Measurements from ENCODE around the gene TNF.
A peak's percentile ranks its signal among the peaks of the same experiment; 100 is the strongest.

Gene TNF

DNA sequence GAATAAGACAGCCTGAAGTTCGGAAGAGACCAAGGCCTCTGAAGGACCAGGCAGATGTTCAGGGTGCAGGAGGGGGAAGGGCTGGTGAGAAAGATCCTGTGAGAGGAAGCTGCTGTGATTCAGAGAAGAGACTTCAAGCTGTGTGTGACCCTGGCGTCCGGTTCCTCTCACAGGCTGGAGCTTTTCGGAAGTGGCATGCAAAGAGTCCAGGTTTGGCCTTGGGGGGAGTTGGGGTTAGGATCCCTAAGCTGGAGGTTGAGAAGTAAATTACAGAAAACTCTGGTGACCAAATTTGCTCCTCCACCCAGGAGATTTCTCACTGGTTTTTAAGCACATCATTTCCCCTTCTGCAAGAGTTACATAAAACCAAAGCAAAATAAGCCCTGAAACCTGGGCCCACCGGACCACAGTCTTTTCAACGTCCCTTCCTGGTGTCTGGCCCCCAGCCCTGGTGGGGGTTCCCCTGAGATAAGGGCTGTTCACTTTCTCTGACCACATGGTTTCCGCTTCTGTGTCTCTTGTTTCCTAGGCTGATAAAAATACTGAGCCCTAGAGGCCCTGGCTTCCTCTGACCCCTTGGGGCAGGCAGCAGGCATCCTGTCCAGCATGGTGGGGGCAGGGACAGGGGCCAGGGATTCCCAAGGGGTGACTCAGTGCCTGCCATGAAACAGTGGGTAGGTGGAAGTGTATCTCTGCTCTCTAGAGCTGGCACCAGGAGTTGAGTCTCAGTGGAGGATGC is 15.2 kb upstream of the TNF start:
- TF ChIP-seq, protein P1, sequence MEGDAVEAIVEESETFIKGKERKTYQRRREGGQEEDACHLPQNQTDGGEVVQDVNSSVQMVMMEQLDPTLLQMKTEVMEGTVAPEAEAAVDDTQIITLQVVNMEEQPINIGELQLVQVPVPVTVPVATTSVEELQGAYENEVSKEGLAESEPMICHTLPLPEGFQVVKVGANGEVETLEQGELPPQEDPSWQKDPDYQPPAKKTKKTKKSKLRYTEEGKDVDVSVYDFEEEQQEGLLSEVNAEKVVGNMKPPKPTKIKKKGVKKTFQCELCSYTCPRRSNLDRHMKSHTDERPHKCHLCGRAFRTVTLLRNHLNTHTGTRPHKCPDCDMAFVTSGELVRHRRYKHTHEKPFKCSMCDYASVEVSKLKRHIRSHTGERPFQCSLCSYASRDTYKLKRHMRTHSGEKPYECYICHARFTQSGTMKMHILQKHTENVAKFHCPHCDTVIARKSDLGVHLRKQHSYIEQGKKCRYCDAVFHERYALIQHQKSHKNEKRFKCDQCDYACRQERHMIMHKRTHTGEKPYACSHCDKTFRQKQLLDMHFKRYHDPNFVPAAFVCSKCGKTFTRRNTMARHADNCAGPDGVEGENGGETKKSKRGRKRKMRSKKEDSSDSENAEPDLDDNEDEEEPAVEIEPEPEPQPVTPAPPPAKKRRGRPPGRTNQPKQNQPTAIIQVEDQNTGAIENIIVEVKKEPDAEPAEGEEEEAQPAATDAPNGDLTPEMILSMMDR (conservative IDR thresholded peaks at IDR 0.05; ENCODE audit: low read depth, low read length) = no peak
- H3K4me3 ChIP-seq (ENCODE audit: low read depth, low read length) = no peak overlapping the region
- peak; percentile 76 for DNase-seq (ENCODE audit: low read depth)

DNA sequence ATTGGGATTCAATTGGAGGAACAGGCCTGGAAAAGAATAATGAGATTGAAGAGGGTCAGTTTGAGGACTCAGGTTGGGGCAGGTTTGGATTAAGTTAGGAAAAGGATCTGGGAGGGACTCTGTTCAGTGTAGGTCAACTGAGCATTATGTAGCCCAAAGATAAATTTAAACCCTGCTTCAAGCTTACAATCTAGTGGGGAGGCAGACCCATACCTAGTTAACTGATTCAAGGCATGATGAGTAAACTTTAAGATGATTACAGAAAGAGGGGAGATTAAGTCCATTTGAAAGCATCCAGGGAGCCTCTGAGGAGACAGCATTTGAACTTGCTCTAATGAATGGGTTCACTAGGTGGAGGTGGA is 14.7 kb upstream of the TNF start:
- H3K4me3 ChIP-seq (ENCODE audit: low read depth, low read length) = no peak overlapping the region
- TF ChIP-seq, protein P1 (conservative IDR thresholded peaks at IDR 0.05; ENCODE audit: low read depth, low read length) = no peak
- DNase-seq (ENCODE audit: low read depth) = no peak

DNA sequence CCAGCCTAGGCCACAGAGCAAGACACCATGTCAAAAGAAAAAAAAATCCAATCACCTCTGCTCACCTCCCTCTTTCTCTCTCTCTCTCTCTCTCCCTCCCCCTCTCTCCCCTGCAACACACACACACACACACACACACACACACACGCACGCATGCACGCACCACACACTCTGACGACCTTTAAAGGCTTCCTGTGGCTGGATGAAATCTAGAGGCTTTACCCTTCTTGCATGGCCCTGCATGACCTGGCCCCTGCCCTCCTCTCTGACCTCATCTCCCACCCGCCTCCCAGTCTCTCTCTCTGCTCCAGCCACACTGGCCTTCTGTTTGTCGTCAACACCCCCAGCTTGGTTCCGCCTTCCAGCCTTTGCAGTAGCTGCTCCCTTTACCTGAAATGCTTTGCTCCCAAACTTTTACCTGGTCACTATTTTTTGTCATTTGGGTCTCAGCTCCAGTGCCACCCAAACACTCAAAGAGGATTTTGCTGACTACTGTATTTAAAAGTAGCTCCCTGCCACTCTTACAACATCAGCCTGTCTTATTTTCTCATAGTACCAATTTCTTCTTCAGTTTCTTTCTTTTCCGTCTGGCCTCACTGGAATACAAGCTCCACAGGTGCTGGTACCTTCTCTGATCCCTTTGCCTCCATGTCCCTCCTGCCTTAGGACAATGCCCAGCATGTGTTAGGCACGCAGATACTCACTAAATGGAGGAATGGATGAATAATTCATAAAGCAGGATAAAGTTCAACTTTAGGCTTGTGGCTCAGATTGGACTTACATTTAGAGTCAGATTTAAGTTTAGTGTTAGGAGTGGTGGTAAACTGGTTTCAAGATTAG is 7.6 kb upstream of the TNF start:
- TF ChIP-seq, protein P1 (conservative IDR thresholded peaks at IDR 0.05; ENCODE audit: low read depth, low read length) = no peak
- H3K4me3 ChIP-seq (ENCODE audit: low read depth, low read length) = no peak overlapping the region
- DNase-seq (ENCODE audit: low read depth) = no peak

DNA sequence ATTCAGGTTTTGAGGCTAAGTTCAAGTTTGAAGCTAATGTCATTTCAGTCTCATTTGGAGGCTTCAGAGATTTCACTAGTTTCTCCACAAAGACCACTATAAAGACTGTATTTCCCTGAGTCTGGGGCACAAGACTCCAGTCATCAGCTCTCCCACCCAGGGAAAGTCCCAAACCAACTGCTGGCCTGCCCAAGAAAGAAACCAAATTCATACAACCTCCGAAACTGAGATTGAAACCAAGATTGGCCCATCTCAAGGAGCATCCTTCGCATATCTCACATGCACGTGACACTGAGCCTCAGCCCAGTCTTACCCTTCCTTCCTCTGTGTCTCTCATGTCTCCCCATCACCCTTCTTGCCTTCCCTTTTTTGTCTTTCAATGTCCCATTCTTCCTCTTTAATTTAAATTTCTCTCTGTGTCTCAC is 6.8 kb upstream of the TNF start:
- DNase-seq (ENCODE audit: low read depth) = no peak
- H3K4me3 ChIP-seq (ENCODE audit: low read depth, low read length) = no peak overlapping the region
- TF ChIP-seq, protein P1 (conservative IDR thresholded peaks at IDR 0.05; ENCODE audit: low read depth, low read length) = no peak

DNA sequence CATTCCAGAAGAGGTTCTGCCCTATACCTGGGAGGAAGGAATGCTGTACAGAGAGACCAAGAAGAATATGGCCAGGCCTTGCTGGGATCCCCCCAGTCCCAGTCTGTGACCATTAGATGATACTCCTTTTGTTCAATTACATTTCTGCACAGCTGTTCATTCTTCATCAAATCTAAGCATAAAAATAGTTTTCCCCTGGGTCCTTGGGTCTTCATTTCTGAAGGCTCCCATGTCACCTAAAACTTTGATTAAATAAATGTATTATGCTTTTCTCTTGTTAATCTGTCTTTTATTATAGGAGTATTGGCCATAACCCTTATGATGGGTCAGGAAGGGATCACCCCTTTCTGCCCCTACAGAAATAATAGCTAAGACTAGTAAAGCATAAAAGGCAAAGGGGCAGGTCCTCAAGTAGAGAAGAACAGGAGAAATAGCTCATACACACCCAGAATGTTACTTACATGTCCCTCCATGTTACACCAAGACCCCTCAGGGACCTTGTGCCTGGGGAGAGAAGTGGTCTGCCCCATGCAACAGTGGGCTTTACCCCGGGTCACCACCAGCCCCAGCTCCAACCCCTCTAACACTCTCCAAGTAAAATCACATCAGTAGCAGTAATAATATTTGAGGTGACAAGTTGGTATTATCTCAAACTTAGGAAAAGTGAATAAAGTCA is 5.4 kb upstream of the TNF start:
- H3K4me3 ChIP-seq (ENCODE audit: low read depth, low read length) = no peak overlapping the region
- no peak for DNase-seq (ENCODE audit: low read depth)
- TF ChIP-seq, protein P1 (conservative IDR thresholded peaks at IDR 0.05; ENCODE audit: low read depth, low read length) = no peak

DNA sequence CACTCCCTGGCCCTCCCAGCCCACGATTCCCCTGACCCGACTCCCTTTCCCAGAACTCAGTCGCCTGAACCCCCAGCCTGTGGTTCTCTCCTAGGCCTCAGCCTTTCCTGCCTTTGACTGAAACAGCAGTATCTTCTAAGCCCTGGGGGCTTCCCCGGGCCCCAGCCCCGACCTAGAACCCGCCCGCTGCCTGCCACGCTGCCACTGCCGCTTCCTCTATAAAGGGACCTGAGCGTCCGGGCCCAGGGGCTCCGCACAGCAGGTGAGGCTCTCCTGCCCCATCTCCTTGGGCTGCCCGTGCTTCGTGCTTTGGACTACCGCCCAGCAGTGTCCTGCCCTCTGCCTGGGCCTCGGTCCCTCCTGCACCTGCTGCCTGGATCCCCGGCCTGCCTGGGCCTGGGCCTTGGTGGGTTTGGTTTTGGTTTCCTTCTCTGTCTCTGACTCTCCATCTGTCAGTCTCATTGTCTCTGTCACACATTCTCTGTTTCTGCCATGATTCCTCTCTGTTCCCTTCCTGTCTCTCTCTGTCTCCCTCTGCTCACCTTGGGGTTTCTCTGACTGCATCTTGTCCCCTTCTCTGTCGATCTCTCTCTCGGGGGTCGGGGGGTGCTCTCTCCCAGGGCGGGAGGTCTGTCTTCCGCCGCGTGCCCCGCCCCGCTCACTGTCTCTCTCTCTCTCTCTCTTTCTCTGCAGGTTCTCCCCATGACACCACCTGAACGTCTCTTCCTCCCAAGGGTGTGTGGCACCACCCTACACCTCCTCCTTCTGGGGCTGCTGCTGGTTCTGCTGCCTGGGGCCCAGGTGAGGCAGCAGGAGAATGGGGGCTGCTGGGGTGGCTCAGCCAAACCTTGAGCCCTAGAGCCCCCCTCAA is 3.1 kb upstream of the TNF start, which contains the start of gene LTA:
TSS of gene LTA (plus strand) at position 249 of the 871 bp plus-strand sequence. CDS start at position 703, 454 bp downstream.
- DNase-seq (ENCODE audit: low read depth) = no peak
- H3K4me3 ChIP-seq (ENCODE audit: low read depth, low read length) = no peak within 1 kb of the TSS

More for the DNA sequence above, 3.1 kb upstream of the TNF start, which contains the start of gene LTA:
- TF ChIP-seq, protein P1 (conservative IDR thresholded peaks at IDR 0.05; ENCODE audit: low read depth, low read length) = no peak

All from choroid plexus epithelial cell (primary cell).